Measurements from ENCODE around the gene APBB2. TPM values are rescaled to one million over a fixed set of nuclear protein-coding genes. Genes with fewer than 3 reads are reported as not detected.

The APBB2 gene
- total and polyA plus RNA-seq, 2 of the 4 experiments (the other 2 are of a cell fraction) = 47.9 to 75.5 TPM

GRCh38 chr4:40948014-40948413 lies 266.3 kb downstream of the APBB2 start:
- WGBS, 2 experiments (ENCODE audit: extremely low coverage in 2 of 2, insufficient read length in 1 of 2) = 69% methylated on average over 4 of the region's 6 CpGs; no CpG with 5 or more reads in 1 of the 2 experiments
- DNase-seq (peak; percentile 61), ATAC-seq (ENCODE audit: low read depth) (peak; percentile 75)
- no peak for TF ChIP-seq MAFK (IDR thresholded peaks at IDR 0.05; ENCODE audit: low read depth, low read length)
- H3K4me3 ChIP-seq (ENCODE audit: insufficient read depth, low read depth, low read length) = no peak overlapping the region
- no TSS peak for BruUV-seq (replicated peaks)
- H3K14ac ChIP-seq (replicated peaks; ENCODE audit: low read depth, low read length) = no peak overlapping the region
- peaks cover 3% of the 10 kb centered on the region; the same call in 1 of the 2 replicates for H3K36me3 ChIP-seq (ENCODE audit: control insufficient read depth, insufficient read depth, low read length)
- no peak overlapping the region for H4K8ac ChIP-seq (ENCODE audit: low read depth in 2 of 2, low read length in 2 of 2)
- H3K23ac ChIP-seq (ENCODE audit: low read depth, low read length) = no peak overlapping the region
- H3K4me2 ChIP-seq (ENCODE audit: low read depth, low read length) = peak overlapping the region; percentile 60; the same call in 1 of the 2 replicates
- no peaks in the 10 kb centered on the region for H3K9me3 ChIP-seq (ENCODE audit: control insufficient read depth, insufficient read depth, low read length)
- no peak overlapping the region for H2AK9ac ChIP-seq (replicated peaks; ENCODE audit: low read depth, low read length, poor library complexity)
- no peak overlapping the region for H3K4ac ChIP-seq (ENCODE audit: low read depth, low read length)
- H3K4me1 ChIP-seq (ENCODE audit: control insufficient read depth, insufficient read depth, low read length) = peaks cover 3% of the 10 kb centered on the region
- H3K9me1 ChIP-seq (ENCODE audit: insufficient read depth, low read length) = no peaks in the 10 kb centered on the region
- H2BK120ac ChIP-seq (ENCODE audit: low read depth, low read length) = no peak overlapping the region
- no peak overlapping the region for H2BK20ac ChIP-seq (ENCODE audit: low read depth, low read length)
- H3K27ac ChIP-seq (ENCODE audit: insufficient read depth, low read length) = no peak overlapping the region
- H3K56ac ChIP-seq (ENCODE audit: extremely low read depth, insufficient read depth, low read length) = no peak overlapping the region
- H4K91ac ChIP-seq (ENCODE audit: insufficient read depth, low read depth, low read length) = no peak overlapping the region
- in situ Hi-C loops (cut with MboI; ENCODE audit: low sequenced_read_pairs) (no loop called here), dilution Hi-C loops (cut with HindIII; ENCODE audit: low sequenced_read_pairs, unreplicated experiment) (no loop called here), intact Hi-C loops (cut with micrococcal nuclease) (no loop called here)
- no peaks in the 10 kb centered on the region for H3K27me3 ChIP-seq (ENCODE audit: control insufficient read depth, insufficient read depth, low read length)
- H3K79me1 ChIP-seq (ENCODE audit: low read depth in 1 of 2, low read length in 2 of 2) = no peaks in the 10 kb centered on the region; a peak in 1 of 4 replicates
- 0 out of 2 replicates have a peak overlapping the region, but pooled peaks have one; percentile 63 for H4K5ac ChIP-seq (ENCODE audit: low read depth, low read length)
- H2AFZ ChIP-seq (replicated peaks; ENCODE audit: low read length, poor library complexity) = no peak overlapping the region
- ChIA-PET CTCF (no interaction called here), POLR2A (ENCODE audit: unreplicated experiment) (no interaction called here)
- H2AK5ac ChIP-seq (ENCODE audit: low read depth, low read length) = no peak overlapping the region
- H2BK15ac ChIP-seq (ENCODE audit: low read depth, low read length) = no peak overlapping the region
- 0 out of 2 replicates have a peak overlapping the region, but pooled peaks have one; percentile 77 for H3K18ac ChIP-seq (ENCODE audit: low read depth, low read length)
- no peak overlapping the region for H2BK5ac ChIP-seq (ENCODE audit: low read depth, low read length, poor library complexity, severe bottlenecking)
- no peaks in the 10 kb centered on the region for H4K20me1 ChIP-seq (ENCODE audit: insufficient read depth, low read length)
- H3K9ac ChIP-seq (ENCODE audit: low read depth, low read length) = no peak overlapping the region

Measured in IMR-90 (cell line).